Endometrium (tissue), 2 donors: ENCODE results near the gene ATP13A4.

ENCODE experiments used
- FAIRE-seq: peaks from 2 replicates; lab custom pipeline; 2012; peaks lifted over from hg19 to GRCh38; lab: Jason Lieb, UNC
- donor health status: control.
- donor health status: control.

The ATP13A4 gene

DNA sequence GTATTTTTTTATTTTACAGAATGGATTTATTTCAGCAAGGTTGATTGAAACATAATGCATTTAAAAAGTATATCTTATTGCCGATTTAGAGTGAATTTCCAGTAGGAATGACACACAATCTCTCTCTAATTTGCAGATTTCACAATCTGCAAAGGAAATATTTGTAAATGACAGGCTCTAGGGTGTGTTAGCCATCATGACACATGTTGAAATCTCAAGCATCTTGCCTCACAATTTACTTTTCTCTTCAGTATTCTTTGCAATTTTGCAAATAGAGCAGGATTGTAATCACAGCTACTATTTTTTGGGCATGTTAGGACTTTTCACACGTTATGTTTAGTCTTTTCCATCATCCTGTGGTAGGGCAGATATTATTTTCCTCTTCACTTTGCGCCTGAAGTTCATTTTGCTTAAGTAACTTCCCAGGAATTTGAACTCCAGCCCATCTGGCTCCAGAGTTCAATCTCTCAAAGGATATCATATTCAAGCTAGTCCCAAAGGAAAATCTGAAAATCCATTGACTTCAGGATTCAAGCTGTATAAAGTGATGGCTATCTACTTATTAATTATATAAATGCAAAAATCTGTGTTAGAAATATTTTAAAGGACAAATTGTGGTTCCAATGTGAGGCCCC, 55.4 kb downstream of the ATP13A4 start:
- FAIRE-seq: no peak

DNA sequence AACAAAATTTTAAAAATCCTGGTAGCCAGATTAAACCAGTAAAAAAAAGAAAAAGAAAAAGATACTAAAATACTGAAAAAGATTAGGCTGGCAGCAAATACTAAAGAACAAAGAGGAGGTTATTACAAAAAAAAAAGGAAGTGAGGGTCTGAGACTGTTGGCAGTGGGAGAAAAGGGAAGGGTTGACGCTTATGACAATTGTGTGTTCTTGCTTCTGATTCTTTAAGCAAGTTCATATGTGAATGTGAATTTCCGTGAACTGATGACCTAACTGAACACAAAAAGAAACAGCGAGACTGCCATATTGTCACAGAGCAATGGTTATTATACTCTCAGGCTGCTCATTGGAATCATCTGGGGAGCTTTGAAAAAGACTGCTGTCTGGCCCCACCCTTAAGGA, 56.5 kb downstream of the ATP13A4 start:
- no peak for FAIRE-seq

DNA sequence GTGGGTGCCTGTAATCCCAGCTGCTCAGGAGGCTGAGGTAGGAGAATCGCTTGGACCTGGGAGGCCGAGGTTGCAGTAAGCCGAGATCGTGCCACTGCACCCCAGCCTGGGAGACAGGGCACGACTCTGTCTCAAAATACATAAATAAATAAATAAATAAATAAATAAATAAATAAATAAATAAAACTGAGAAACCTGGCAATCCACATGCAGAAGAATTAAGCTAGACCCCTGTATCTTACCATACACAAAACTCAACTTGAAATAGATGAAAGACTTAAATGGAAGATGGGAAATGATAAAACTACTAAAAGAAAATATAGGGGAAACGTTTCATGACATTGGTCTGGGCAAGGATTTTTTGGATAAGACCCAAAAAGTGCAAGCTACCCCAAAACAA, 58.0 kb downstream of the ATP13A4 start:
- FAIRE-seq: no peak

GRCh38 chr3:193491026-193491425, 63.7 kb downstream of the ATP13A4 start:
- no peak for FAIRE-seq

DNA sequence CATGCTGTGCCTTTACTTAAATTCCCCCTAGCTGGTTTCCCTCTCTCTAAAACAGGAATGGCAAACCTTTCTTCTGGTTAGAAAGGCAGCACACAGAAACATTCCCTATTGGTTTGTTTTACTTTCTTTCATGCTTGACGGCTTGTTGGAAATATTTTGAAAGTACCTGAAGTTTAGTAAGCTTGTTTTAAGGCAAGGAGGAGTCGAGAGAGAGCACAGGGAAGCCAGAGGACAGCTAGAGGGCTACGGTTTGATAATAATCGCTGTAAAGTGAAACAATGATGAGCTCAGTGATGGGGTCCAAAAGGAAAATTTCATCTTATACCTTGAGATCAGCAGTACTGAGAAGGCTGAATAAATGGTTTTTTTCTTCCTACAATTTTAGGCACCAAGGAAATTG, 64.1 kb downstream of the ATP13A4 start:
- FAIRE-seq: no peak

DNA sequence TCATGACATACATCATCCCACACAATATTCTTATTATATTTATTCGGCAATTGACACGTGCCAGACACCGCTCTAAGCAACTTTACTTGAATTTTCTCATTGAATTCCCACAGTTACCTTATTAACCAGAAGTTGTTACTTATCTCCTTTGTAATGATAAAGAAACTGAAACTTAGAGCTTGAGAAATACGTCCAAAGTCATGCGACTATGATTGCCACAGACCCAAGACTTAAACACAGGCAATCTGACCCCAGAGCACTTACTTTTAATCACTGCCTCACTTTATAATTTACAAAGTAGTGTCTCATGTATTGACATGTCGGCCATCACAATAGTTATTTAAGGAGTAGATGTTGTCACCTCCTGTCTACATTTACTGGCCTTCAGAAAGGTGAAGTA, 64.7 kb downstream of the ATP13A4 start:
- no peak for FAIRE-seq

DNA sequence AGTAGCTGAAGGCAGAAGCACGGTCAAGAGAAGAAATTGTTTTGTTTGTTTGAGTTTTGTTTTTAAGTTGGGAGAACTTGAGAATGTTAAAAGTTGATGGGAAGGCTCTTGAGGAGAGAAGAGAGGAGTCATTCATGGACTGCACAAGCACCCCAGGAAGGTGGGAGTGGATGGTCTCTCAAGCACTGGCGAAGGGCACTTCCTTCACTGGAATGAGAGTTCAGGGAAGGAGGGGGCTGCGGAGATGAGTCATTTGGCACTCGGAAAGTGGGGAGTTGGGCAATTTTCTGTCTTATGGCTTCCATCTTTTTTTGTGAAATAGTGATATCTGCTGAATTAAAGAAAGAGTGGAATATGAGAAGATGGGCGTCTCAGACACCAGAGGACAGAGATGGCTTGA, 66.0 kb downstream of the ATP13A4 start:
- FAIRE-seq: no peak

GRCh38 chr3:193483988-193484539, 70.6 kb downstream of the ATP13A4 start:
- no peak for FAIRE-seq

GRCh38 chr3:193481436-193481835, 73.3 kb downstream of the ATP13A4 start:
- FAIRE-seq: no peak

DNA sequence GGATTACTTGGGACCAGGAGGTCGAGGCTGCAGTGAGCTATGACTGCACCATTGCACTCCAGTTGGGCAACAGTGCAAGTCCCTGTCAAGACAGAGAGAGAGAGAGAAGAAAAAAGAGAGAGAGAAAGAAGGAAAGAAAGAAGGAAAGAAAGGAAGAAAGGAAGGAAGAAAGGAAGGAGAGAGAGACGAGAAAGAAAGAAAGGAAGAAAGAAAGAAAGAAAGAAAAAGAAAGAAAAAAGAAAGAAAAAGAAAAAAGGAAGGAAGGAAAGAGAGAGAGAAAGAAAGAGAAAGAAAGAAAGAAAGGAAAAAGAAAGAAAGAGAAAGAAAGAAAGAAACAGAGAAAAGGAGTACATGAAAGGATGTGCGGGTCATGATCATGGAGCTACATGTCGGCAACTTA, 80.2 kb downstream of the ATP13A4 start:
- FAIRE-seq: no peak

GRCh38 chr3:193470710-193471109, 84.0 kb downstream of the ATP13A4 start:
- FAIRE-seq: no peak

DNA sequence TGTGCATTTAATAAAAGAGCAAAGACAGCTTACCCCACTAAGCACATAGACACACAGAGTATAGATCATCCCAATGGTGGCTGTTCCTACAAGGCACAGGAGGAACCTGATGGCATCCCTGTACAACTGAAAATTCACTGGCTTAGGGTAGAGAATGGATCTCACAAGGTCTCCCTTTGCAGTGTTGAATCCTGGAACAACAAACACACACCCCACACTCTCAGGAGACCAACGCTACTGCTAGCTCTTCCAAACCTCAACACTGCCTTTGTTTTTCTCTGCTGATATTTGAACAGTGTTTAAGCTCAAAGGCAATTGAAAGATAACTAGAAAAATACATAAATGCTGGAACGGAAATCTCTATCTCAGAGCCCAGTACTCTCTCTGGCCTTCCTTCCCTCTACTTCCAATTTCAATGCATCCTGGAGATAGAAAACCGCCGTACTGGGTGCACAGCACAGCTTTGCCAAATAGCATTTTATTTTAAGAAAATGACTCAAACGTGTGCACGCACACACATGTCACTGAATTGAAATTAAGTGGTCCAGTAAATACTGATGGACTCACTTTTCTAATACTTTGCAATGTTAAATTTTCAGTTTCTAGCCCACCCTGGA, 88.6 kb downstream of the ATP13A4 start:
- FAIRE-seq: no peak

DNA sequence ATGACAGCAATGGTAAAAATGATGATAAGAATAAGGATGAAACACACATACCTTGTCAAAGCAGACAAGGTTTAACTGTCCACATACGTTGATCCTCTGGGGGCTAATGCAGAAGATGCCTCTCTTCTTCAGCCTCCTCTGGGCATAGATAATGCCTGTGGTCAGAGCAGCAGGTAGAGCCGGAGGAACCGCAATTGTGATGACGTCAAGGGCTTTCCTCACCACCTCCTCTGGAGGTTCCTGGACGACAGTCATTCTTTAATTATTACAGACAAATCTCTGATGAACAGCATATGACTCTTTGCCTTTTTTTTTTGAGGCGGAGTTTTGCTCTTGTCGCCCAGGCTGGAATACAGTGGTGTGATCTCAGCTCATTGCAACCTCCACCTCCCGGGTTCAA, 89.8 kb downstream of the ATP13A4 start:
- no peak for FAIRE-seq

GRCh38 chr3:193457526-193457925, 97.2 kb downstream of the ATP13A4 start:
- no peak for FAIRE-seq

GRCh38 chr3:193452338-193452737, 102.4 kb downstream of the ATP13A4 start:
- no peak for FAIRE-seq

GRCh38 chr3:193451902-193452301, 102.8 kb downstream of the ATP13A4 start:
- FAIRE-seq: no peak

GRCh38 chr3:193446965-193447602, 107.6 kb downstream of the ATP13A4 start:
- FAIRE-seq: no peak

DNA sequence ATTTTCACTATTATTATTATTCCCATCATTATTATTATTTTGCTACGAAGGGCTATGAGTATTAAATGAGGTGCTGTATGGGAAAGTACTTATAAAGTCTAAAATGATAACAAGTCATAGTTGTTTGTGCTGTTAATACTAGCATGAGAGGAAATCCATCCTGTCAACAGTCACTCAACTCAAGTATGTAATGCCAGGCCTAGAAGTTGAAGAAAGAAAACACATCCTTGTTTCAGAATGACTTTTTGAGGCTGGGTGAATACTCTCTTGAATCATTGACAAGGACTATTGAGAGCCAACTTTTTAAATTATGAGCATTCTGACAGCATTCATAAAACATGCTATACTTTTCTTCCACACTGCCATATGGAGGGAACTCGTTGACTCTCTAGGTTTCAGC, 115.3 kb downstream of the ATP13A4 start:
- no peak for FAIRE-seq

GRCh38 chr3:193418576-193419373, 135.9 kb downstream of the ATP13A4 start:
- FAIRE-seq: no peak

DNA sequence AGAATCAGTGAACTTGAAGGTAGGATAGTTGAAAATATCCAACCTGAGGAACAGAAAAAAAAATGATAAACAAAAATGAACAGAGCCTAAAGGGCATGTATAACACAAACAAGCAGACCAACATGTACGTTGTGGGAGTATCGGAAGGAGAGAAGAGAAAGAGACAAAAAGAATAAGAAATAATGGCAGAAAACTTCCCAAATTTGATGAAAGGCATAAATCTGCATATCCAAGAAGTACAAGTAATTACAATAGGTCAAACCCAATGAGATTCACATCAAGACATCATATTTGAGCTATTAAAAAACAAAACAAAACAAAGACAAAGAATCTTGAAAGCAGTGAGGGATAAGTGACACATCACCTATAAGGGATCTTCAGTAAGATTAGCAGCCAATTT, 138.1 kb downstream of the ATP13A4 start:
- FAIRE-seq: no peak

DNA sequence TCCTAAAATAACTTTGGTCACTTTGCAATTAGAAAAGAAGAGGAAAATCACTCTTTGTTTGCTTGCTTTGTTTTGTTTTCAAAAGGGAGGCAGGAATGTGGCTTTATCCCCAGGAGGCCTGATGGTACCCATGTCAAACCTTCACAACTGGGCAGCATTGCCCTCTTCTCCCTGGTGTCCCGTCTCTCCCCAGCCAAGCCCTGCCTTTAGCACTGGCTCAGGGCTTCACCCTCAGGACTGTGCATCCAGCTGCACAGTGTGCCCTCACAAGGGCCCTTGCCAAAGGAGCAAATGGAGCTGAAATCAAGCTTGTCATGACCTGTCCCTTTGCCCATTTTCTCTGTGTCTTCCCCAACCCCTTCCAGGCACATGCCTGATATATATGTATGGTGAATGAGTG, 147.0 kb downstream of the ATP13A4 start:
- no peak for FAIRE-seq

- no peak for FAIRE-seq
Observed at GRCh38 chr3:193407112-193407511, 147.6 kb downstream of the ATP13A4 start.

GRCh38 chr3:193403307-193403706, 151.4 kb downstream of the ATP13A4 start:
- FAIRE-seq: no peak
